NCI-H187 (cell line): ENCODE results near the gene TSFM.
"Not testable (repeated sequence)": the region's sequence is repeated elsewhere in the genome, so short reads cannot be mapped to it uniquely, and the experiment has no call there.

ENCODE experiments used
- DNase-seq, 2 experiments: peaks; one replicate each; lab custom pipeline; 2025; lab: John Stamatoyannopoulos, UW

Gene TSFM

GRCh38 chr12:57815177-57816000, 32.8 kb downstream of the TSFM start:
- peak; percentile 49 to 72 for DNase-seq

- no peak for DNase-seq
Observed at GRCh38 chr12:57816001-57816854, 33.6 kb downstream of the TSFM start.

GRCh38 chr12:57816855-57817151, 34.2 kb downstream of the TSFM start:
- no peak for DNase-seq

GRCh38 chr12:57817261-57817989, 34.8 kb downstream of the TSFM start:
- no peak for DNase-seq

GRCh38 chr12:57817990-57818331, 35.4 kb downstream of the TSFM start:
- not testable (repeated sequence) for DNase-seq

- DNase-seq: not testable (repeated sequence)
Observed at GRCh38 chr12:57820119-57820518, 37.5 kb downstream of the TSFM start.

GRCh38 chr12:57821015-57821414, 38.4 kb downstream of the TSFM start:
- DNase-seq: not testable (repeated sequence)

- no peak for DNase-seq
Observed at GRCh38 chr12:57821474-57822214, 39.1 kb downstream of the TSFM start.

GRCh38 chr12:57822392-57823130, 40.0 kb downstream of the TSFM start:
- no peak for DNase-seq

GRCh38 chr12:57823131-57823907, 40.7 kb downstream of the TSFM start:
- DNase-seq: no peak

- DNase-seq: no peak
Observed at GRCh38 chr12:57823908-57824640, 41.5 kb downstream of the TSFM start.

- no peak for DNase-seq
Observed at GRCh38 chr12:57825451-57825850, 42.9 kb downstream of the TSFM start.

GRCh38 chr12:57826400-57826799, 43.8 kb downstream of the TSFM start:
- no peak for DNase-seq

GRCh38 chr12:57826966-57827365, 44.4 kb downstream of the TSFM start:
- DNase-seq: no peak

GRCh38 chr12:57829025-57829777, 46.6 kb downstream of the TSFM start:
- DNase-seq: no peak

GRCh38 chr12:57830393-57830792, 47.8 kb downstream of the TSFM start:
- no peak for DNase-seq

- no peak for DNase-seq
Observed at GRCh38 chr12:57832966-57833365, 50.4 kb downstream of the TSFM start.

GRCh38 chr12:57833672-57834071, 51.1 kb downstream of the TSFM start:
- no peak for DNase-seq
